ENCODE results near the gene PDE11A.

GRCh38 chr2:177942731-177943130 lies 129.8 kb downstream of the PDE11A start:
- TF ChIP-seq CTCF (IDR thresholded peaks at IDR 0.05) (no peak), EP300 (IDR thresholded peaks at IDR 0.05) (no peak), POLR2A (IDR thresholded peaks at IDR 0.05) (no peak)

Measured in tibial nerve (tissue), 4 donors.